Measurements from ENCODE around the gene SPDYE3.

The SPDYE3 gene

DNA sequence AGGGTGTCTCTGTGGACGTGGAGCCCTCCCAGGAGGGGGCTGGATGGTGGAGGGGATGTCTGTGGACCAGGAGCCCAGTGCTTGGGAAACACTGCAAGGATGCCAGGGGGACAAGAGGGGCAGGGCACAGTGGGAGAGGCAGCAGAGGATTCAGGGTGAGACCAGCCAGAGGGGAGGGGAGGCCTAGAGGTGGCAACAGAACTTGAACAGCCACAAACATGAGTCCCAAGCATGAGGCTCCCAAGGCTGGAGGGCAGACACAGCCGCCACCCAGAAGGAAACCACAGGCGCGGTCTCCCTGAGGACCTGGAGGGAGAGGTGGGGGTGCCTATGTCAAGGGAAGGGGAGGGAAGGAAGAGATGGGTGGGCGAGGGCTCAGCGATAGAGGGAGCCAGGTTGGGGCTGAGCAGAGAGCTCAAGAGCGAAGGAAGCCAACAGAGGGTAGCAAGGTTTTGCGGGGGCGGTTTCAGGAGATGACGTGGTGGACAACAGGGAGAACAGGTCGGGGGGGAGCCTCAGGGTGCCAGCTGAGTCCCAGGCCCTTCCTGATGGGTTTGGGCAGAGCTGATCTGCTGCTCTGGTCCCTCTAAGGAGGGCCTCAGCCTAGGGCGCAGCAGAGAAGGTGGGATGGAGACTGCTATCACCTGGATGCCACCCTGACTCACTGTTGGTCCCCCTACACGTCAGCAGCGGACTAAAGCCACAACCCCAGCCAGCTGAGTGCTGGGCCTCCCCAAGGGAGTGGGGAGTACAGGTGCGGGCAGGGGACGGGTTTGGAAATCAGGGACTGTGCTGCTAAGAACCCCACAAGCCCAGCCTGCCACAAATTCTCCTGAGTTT lies 59.1 kb downstream of the SPDYE3 start:
- Histone ChIP-seq H3K18ac (ENCODE audit: low read length) (no peak overlapping the region), H2AK5ac (ENCODE audit: low read length) (no peak overlapping the region), H3K27ac (ENCODE audit: low read depth, low read length) (no peak overlapping the region), H2BK15ac (replicated peaks; ENCODE audit: low read depth) (no peak overlapping the region), H3K56ac (ENCODE audit: low read length) (no peak overlapping the region), H3K4ac (ENCODE audit: low read depth, low read length) (no peak overlapping the region), H3K9ac (ENCODE audit: low read length) (no peak overlapping the region), H4K8ac (ENCODE audit: low read depth, low read length) (no peak overlapping the region), H3K23ac (ENCODE audit: low read length) (no peak overlapping the region), H4K5ac (ENCODE audit: low read length) (no peak overlapping the region), H3K4me3 (ENCODE audit: low read length) (no peak overlapping the region), H3K36me3 (ENCODE audit: control insufficient read depth, insufficient read depth, low read length) (peaks cover 4% of the 10 kb centered on the region), H3K4me1 (ENCODE audit: control insufficient read depth, low read depth, low read length) (no peaks in the 10 kb centered on the region), H2BK120ac (ENCODE audit: low read depth, low read length) (no peak overlapping the region), H3K4me2 (ENCODE audit: low read length) (no peak overlapping the region), H3K79me1 (ENCODE audit: low read length) (no peaks in the 10 kb centered on the region), H3K27me3 (ENCODE audit: insufficient read depth, low read length, poor library complexity) (no peaks in the 10 kb centered on the region), H2BK5ac (ENCODE audit: low read length) (no peak overlapping the region), H3K79me2 (ENCODE audit: control insufficient read depth, insufficient read depth, low read length) (no peaks in the 10 kb centered on the region)
- no CpG with 5 or more reads among the region's 16 CpGs for WGBS (ENCODE audit: extremely low coverage, insufficient coverage, low lambda C conversion rate)
- DNase-seq, result no peak

DNA sequence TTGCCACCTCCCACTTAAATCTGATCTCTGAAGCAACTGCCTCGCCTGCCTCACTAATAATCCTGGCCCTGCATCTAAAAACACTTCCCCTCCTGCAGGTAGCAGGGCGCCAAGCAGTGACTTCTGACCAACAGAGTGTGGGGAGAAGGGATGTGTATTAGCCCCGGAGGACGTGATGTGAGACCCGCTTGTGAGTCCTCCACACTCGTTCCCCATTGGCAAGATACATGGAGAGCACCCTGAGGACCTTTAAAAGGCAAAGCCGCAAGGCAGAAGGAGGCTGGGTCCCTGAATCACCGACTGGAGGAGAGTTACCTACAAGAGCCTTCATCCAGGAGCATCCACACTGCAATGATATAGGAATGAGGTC lies 59.7 kb downstream of the SPDYE3 start:
- H3K27ac ChIP-seq (ENCODE audit: low read depth, low read length), result no peak overlapping the region
- peaks cover 1% of the 10 kb centered on the region for H3K36me3 ChIP-seq (ENCODE audit: control insufficient read depth, insufficient read depth, low read length)
- H3K9ac ChIP-seq (ENCODE audit: low read length), result no peak overlapping the region
- no peaks in the 10 kb centered on the region for H3K79me2 ChIP-seq (ENCODE audit: control insufficient read depth, insufficient read depth, low read length)
- H2BK120ac ChIP-seq (ENCODE audit: low read depth, low read length), result no peak overlapping the region
- H2AK5ac ChIP-seq (ENCODE audit: low read length), result no peak overlapping the region
- H2BK5ac ChIP-seq (ENCODE audit: low read length), result no peak overlapping the region
- no peaks in the 10 kb centered on the region for H3K4me1 ChIP-seq (ENCODE audit: control insufficient read depth, low read depth, low read length)
- WGBS (ENCODE audit: extremely low coverage, insufficient coverage, low lambda C conversion rate), result no CpG with 5 or more reads among the region's 8 CpGs
- no peak overlapping the region for H3K23ac ChIP-seq (ENCODE audit: low read length)
- peak; percentile 15 for DNase-seq
- H3K27me3 ChIP-seq (ENCODE audit: insufficient read depth, low read length, poor library complexity), result no peaks in the 10 kb centered on the region
- no peak overlapping the region for H3K18ac ChIP-seq (ENCODE audit: low read length)
- no peak overlapping the region for H2BK15ac ChIP-seq (replicated peaks; ENCODE audit: low read depth)
- H4K8ac ChIP-seq (ENCODE audit: low read depth, low read length), result no peak overlapping the region
- no peak overlapping the region for H4K5ac ChIP-seq (ENCODE audit: low read length)
- H3K4me2 ChIP-seq (ENCODE audit: low read length), result no peak overlapping the region
- H3K4ac ChIP-seq (ENCODE audit: low read depth, low read length), result no peak overlapping the region
- H3K79me1 ChIP-seq (ENCODE audit: low read length), result no peaks in the 10 kb centered on the region
- H3K4me3 ChIP-seq (ENCODE audit: low read length), result no peak overlapping the region
- no peak overlapping the region for H3K56ac ChIP-seq (ENCODE audit: low read length)

GRCh38 chr7:100367676-100368613 lies 60.4 kb downstream of the SPDYE3 start:
- no peak overlapping the region for H4K8ac ChIP-seq (ENCODE audit: low read depth, low read length)
- no peaks in the 10 kb centered on the region for H3K36me3 ChIP-seq (ENCODE audit: control insufficient read depth, insufficient read depth, low read length)
- H3K27me3 ChIP-seq (ENCODE audit: insufficient read depth, low read length, poor library complexity), result no peaks in the 10 kb centered on the region
- no peak overlapping the region for H3K27ac ChIP-seq (ENCODE audit: low read depth, low read length)
- no peak overlapping the region for H2BK15ac ChIP-seq (replicated peaks; ENCODE audit: low read depth)
- no peak overlapping the region for H2BK5ac ChIP-seq (ENCODE audit: low read length)
- H3K4me1 ChIP-seq (ENCODE audit: control insufficient read depth, low read depth, low read length), result no peaks in the 10 kb centered on the region
- DNase-seq, result no peak
- H3K4ac ChIP-seq (ENCODE audit: low read depth, low read length), result no peak overlapping the region
- H3K4me2 ChIP-seq (ENCODE audit: low read length), result no peak overlapping the region
- H3K79me1 ChIP-seq (ENCODE audit: low read length), result no peaks in the 10 kb centered on the region
- H3K79me2 ChIP-seq (ENCODE audit: control insufficient read depth, insufficient read depth, low read length), result no peaks in the 10 kb centered on the region
- no peak overlapping the region for H3K9ac ChIP-seq (ENCODE audit: low read length)
- H2AK5ac ChIP-seq (ENCODE audit: low read length), result no peak overlapping the region
- no peak overlapping the region for H3K23ac ChIP-seq (ENCODE audit: low read length)
- H3K56ac ChIP-seq (ENCODE audit: low read length), result no peak overlapping the region
- H3K4me3 ChIP-seq (ENCODE audit: low read length), result no peak overlapping the region
- WGBS (ENCODE audit: extremely low coverage, insufficient coverage, low lambda C conversion rate), result no CpG with 5 or more reads among the region's 12 CpGs
- no peak overlapping the region for H3K18ac ChIP-seq (ENCODE audit: low read length)
- no peak overlapping the region for H2BK120ac ChIP-seq (ENCODE audit: low read depth, low read length)
- no peak overlapping the region for H4K5ac ChIP-seq (ENCODE audit: low read length)

- H4K5ac ChIP-seq (ENCODE audit: low read length), result no peak overlapping the region
- H3K9ac ChIP-seq (ENCODE audit: low read length), result no peak overlapping the region
- no peaks in the 10 kb centered on the region for H3K79me2 ChIP-seq (ENCODE audit: control insufficient read depth, insufficient read depth, low read length)
- H3K18ac ChIP-seq (ENCODE audit: low read length), result no peak overlapping the region
- WGBS (ENCODE audit: extremely low coverage, insufficient coverage, low lambda C conversion rate), result no CpG with 5 or more reads among the region's 6 CpGs
- H2AK5ac ChIP-seq (ENCODE audit: low read length), result no peak overlapping the region
- H2BK5ac ChIP-seq (ENCODE audit: low read length), result no peak overlapping the region
- H3K4me2 ChIP-seq (ENCODE audit: low read length), result no peak overlapping the region
- H3K4me1 ChIP-seq (ENCODE audit: control insufficient read depth, low read depth, low read length), result no peaks in the 10 kb centered on the region
- H3K27me3 ChIP-seq (ENCODE audit: insufficient read depth, low read length, poor library complexity), result no peaks in the 10 kb centered on the region
- no peak overlapping the region for H2BK15ac ChIP-seq (replicated peaks; ENCODE audit: low read depth)
- no peaks in the 10 kb centered on the region for H3K79me1 ChIP-seq (ENCODE audit: low read length)
- H3K4ac ChIP-seq (ENCODE audit: low read depth, low read length), result no peak overlapping the region
- H3K4me3 ChIP-seq (ENCODE audit: low read length), result no peak overlapping the region
- H3K27ac ChIP-seq (ENCODE audit: low read depth, low read length), result no peak overlapping the region
- H3K36me3 ChIP-seq (ENCODE audit: control insufficient read depth, insufficient read depth, low read length), result no peaks in the 10 kb centered on the region
- DNase-seq, result no peak
- no peak overlapping the region for H3K23ac ChIP-seq (ENCODE audit: low read length)
- H3K56ac ChIP-seq (ENCODE audit: low read length), result no peak overlapping the region
- no peak overlapping the region for H2BK120ac ChIP-seq (ENCODE audit: low read depth, low read length)
- H4K8ac ChIP-seq (ENCODE audit: low read depth, low read length), result no peak overlapping the region
Measured at GRCh38 chr7:100369105-100369504, 61.6 kb downstream of the SPDYE3 start.

- H3K56ac ChIP-seq (ENCODE audit: low read length), result no peak overlapping the region
- no peak overlapping the region for H3K4me2 ChIP-seq (ENCODE audit: low read length)
- no peaks in the 10 kb centered on the region for H3K27me3 ChIP-seq (ENCODE audit: insufficient read depth, low read length, poor library complexity)
- H2BK5ac ChIP-seq (ENCODE audit: low read length), result no peak overlapping the region
- H3K27ac ChIP-seq (ENCODE audit: low read depth, low read length), result no peak overlapping the region
- no peak overlapping the region for H3K18ac ChIP-seq (ENCODE audit: low read length)
- H3K36me3 ChIP-seq (ENCODE audit: control insufficient read depth, insufficient read depth, low read length), result no peaks in the 10 kb centered on the region
- no peak overlapping the region for H3K4me3 ChIP-seq (ENCODE audit: low read length)
- H3K79me1 ChIP-seq (ENCODE audit: low read length), result no peaks in the 10 kb centered on the region
- no peak overlapping the region for H4K8ac ChIP-seq (ENCODE audit: low read depth, low read length)
- WGBS (ENCODE audit: extremely low coverage, insufficient coverage, low lambda C conversion rate), result no CpG with 5 or more reads among the region's 4 CpGs
- no peak overlapping the region for H2BK15ac ChIP-seq (replicated peaks; ENCODE audit: low read depth)
- no peak overlapping the region for H3K4ac ChIP-seq (ENCODE audit: low read depth, low read length)
- H4K5ac ChIP-seq (ENCODE audit: low read length), result no peak overlapping the region
- no peak overlapping the region for H3K9ac ChIP-seq (ENCODE audit: low read length)
- H2AK5ac ChIP-seq (ENCODE audit: low read length), result no peak overlapping the region
- no peak overlapping the region for H2BK120ac ChIP-seq (ENCODE audit: low read depth, low read length)
- no peaks in the 10 kb centered on the region for H3K4me1 ChIP-seq (ENCODE audit: control insufficient read depth, low read depth, low read length)
- DNase-seq, result peak; percentile 47
- H3K23ac ChIP-seq (ENCODE audit: low read length), result no peak overlapping the region
- H3K79me2 ChIP-seq (ENCODE audit: control insufficient read depth, insufficient read depth, low read length), result no peaks in the 10 kb centered on the region
Measured at GRCh38 chr7:100370303-100370702, 62.8 kb downstream of the SPDYE3 start.
